Left renal pelvis (tissue), 4 donors: ENCODE measurements around the gene ZNF761. TPM values are rescaled to one million over a fixed set of nuclear protein-coding genes. Genes with fewer than 3 reads are reported as not detected.
A peak's percentile ranks its signal among the peaks of the same experiment; 100 is the strongest.
"Not testable (repeated sequence)": the region's sequence is repeated elsewhere in the genome, so short reads cannot be mapped to it uniquely, and the experiment has no call there.

Source experiments
- DNase-seq, 4 donors: peaks; one replicate each; pipeline ENCODE4 v3.0.0-alpha.2; 2013; ENCODE audit warnings: low read depth in 4 of 4, low spot score in 3 of 4
- polyA plus RNA-seq, 4 donors: library from polyadenylated mRNA; unstranded; fragments of 120-200 nt; gene quantifications; one replicate each; pipeline ENCODE4 v1.2.1, GENCODE V29; 2013; ENCODE audit not compliant: insufficient read length in 4 of 4

The ZNF761 gene
- polyA plus RNA-seq, 4 donors: 10.4 to 14.6 (median 14.2) TPM

DNA sequence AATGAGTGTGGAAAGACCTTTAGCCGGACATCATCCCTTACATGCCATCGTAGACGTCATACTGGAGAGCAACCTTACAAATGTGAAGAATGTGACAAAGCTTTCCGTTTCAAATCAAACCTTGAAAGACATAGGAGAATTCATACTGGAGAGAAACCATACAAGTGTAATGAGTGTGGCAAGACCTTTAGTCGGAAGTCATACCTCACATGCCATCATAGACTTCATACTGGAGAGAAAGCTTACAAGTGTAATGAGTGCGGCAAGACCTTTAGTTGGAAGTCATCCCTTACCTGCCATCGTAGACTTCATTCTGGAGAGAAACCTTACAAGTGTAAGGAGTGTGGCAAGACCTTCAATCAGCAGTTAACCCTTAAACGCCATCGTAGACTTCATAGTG, 24.0 kb downstream of the ZNF761 start:
- no peak for DNase-seq

DNA sequence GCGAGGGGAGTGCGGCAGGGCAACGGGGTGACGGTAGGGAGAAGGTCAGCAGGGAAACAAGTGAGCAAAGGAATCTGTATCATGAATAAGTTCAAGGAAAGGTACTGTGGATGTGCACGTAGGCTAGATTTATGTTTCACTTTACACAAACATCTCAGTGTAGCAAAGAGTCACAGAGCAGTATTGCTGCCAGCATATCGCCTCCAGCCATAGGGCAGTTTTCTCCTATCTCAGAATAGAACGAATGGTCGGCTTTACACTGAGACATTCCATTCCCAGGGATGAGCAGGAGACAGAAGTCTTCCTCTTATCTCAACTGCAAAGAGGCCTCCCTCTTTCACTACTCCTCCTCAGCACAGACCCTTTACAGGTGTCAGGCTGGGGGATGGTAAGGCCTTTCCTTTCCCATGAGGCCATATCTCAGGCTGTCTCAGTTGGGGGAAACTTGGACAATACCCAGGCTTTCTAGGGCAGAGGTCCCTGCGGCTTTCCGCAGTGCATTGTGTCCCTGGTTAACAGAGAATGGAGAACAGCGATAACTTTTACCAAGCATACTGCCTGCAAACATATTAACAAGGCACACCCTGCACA, 28.4 kb downstream of the ZNF761 start:
- DNase-seq: not testable (repeated sequence)

DNA sequence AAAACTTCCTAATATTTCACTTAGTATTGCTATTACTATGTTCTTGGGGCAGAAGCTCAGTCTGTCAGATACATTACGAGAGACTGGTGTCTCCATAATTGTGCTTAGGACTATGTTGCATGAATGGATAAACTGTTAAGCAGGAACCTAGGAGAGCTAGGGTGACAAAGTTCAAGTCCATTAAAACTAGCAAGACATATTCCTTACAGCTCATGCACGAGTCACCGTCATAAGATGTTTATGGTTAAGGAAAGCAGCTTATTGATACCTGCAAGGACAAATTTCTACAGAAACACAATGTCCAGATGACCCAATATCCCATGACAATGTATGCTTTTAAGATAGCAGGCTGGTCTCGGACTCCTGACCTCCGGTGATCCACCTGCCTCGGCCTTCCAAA, 30.1 kb downstream of the ZNF761 start:
- DNase-seq: no peak

DNA sequence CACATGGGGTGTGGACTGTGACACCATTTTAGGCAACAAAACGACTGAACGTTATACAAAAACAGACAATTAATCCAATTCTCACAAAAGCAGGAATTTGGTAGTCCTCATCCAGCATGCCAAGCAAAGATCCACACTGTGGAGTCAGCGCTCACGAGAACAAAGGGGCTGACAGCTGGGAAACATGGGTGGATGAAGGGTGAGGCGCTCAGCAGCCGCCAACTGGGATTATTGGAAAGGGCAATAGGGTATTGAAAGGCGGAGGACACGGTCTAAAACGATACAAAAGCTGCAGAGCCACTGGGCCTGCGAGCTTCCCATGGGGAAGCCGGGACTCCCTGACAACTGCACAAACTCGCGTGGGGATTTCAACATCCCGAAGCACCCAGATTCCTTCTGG, 31.1 kb downstream of the ZNF761 start:
- DNase-seq: no peak

DNA sequence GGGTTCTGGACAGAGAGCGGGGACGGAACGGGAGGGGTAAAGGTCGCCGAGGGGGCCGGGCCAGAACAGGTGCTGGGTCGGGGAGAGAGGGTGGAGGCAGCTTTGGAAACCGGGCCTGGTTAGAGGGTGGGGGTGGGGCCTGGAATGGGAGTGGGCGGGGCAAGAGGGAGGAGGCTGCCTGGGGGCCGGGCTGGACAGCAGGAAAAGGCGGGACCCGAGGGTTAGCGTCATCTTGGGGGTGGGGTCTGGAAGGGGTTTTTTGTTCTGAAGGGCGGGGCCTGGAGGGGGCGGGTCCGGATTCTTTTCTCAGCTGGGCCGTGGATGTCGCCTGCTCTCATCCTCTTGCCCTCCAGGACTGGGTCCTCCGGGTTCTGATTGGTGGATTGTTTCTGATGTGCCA, 31.5 kb downstream of the ZNF761 start:
- no peak for DNase-seq

DNA sequence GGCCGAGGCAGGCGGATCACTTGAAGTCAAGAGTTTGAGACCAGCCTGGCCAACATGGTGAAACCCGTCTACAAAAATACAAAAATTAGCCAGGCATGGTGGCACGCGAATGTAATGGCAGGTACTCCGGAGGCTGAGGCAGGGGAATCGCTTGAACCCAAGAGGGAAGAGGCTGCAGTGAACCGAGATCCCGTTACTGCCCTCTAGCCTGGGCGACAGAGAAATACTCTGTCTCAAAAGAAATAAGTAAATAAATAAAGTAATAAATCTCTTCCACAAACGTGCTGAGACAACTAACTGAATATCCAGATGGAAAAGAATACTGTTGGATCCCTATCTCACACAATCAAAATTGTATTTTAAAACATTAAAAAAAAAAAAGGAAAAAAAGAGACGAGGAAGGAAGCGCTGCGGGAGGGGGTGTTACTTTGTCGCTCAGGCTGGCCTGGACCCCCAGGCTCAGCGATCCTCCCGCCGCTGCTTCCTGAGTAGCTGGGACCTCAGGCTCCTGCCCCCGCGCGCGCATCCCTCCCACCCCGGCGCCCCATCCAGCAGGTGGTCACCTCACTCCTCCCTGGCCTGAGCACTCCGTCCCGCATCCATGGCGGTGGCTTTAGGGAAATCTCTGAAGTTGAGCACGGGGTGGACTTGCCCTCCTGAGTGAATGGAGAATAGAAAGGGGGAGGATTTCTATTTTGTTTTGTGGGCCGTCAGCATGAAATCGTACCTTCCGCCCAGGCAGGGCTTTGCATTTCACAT, 35.1 kb downstream of the ZNF761 start:
- DNase-seq: no peak

DNA sequence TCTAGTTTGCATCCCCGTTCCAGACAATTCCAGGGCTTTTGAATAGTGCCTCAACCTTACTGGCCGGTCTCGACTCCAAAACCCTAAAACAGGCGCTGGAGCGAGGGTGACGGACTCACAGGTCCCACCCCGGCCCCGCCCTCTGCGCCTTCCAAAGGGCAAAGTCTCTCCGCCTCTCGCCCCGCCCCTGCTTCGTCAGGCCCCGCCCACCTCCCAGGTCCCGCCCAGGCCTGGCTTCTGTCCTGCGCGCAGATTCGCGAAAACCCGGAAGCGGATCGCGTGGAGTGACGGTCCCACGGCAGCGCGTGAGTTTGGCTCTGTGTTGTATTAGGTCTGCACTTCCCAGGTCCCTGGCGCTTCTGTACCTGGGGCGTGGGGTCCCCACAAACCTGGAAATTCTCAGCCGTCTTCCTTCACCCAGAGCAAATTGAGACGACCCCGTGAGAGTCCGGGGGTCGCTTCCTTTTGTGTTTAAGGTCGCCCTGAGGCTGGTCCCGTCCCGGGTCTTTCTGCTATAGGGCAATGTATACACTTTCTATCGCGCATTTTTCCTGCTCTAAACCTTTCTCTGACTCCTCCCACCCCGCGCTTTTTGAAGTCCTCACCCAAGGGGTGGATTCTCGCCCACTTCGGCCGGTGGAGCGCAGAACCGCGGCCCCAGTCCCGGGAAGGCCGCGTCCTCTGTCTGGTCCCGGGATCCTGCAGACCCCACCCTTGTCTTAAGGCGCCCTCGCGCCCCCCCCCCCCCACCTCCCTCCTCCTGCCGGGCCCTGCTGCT, 35.9 kb downstream of the ZNF761 start, which contains the start of gene ZNF813:
TSS of gene ZNF813 (plus strand) at position 249 of the 778 bp plus-strand sequence. CDS start 16,090 bp downstream, outside the sequence.
- DNase-seq: peak; percentile 73 to 82 (median 78)

DNA sequence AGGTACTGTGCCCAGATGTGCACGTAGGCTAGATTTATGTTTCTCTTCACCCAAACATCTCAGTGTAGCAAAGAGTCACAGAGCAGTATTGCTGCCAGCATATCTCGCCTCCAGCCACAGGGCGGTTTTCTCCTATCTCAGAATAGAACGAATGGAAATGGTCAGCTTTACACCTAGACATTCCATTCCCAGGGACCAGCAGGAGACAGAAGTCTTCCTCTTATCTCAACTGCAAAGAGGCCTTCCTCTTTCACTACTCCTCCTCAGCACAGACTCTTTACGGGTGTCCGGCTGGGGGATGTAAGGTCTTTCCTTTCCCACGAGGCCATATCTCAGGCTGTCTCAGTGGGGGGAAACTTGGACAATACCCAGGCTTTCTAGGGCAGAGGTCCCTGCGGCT, 36.8 kb downstream of the ZNF761 start:
- DNase-seq: not testable (repeated sequence)

DNA sequence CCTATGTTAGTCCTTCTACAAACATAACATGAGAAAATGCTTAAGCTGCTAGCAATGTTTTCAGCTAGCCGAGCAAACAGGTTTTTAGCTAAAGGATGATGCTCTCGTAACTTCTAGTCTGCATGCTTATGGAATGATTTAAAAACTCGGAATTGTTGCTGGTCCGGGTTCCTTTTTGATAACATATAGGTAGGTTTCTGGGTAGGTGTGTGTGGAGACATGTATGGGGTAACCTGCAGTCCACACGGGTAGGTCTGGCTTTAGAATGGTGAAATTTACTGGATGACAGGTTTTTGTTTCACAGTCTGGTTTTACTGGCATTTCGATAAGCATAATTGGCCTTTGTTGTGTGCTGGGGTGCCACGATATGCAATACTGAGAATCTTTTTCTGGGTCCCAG, 40.1 kb downstream of the ZNF761 start:
- no peak for DNase-seq

DNA sequence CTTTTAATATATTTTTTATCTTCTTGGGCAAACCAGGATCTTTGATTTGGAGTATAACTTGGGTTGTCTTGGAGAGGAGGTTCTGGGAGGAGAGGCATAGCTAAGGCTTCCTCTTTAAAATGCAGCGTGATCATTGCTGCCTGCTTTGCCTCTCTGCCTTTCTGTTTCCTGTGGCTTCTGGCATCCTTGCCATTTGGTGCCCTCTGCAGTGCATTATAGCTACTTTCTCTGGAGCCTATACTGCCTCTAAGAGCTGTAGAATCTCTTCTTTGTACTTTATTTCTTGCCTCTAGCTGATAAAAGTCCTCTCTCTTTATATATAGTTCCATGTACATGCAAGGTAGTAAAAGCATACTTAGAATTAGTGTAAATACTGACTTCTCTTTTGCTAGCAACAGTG, 43.0 kb downstream of the ZNF761 start:
- not testable (repeated sequence) for DNase-seq

DNA sequence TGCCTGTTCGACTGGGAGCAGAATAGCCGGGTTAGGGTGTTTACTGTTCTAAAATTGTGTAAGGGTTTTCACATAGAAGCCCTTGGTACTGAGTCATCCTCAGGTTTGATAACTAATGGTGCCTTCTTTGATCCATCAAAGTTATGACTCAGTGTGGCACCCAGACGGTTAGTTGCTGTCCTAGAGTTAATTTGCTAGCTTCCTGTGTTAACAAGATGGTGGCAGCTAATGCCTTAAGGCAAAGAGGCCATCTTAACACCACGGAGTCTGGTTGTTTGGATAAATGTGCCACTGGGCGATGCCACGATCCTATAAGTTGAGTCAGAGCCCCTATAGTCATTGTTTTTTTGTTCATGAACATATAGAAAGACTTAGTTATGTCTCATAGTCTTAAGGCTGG, 43.7 kb downstream of the ZNF761 start:
- not testable (repeated sequence) for DNase-seq

DNA sequence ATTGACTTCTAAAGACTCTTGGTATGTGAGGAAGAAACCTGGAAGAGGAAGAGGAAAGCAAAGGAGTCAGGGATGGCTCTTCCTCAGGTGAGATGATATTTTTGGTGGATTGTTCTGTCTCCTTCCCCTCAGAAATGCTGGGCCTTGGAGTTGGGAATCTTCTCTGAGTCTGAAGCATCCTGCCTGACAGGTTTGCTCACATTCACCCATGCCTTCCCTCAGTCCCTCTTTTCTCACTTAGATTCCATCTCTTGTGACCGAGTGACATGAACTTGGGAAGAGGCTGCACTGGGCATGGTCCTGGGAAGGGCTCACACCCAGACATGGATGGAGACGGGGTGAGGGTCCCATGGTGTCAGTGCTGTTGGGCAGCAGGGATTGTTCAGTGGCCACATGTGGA, 52.0 kb downstream of the ZNF761 start:
- not testable (repeated sequence) for DNase-seq

DNA sequence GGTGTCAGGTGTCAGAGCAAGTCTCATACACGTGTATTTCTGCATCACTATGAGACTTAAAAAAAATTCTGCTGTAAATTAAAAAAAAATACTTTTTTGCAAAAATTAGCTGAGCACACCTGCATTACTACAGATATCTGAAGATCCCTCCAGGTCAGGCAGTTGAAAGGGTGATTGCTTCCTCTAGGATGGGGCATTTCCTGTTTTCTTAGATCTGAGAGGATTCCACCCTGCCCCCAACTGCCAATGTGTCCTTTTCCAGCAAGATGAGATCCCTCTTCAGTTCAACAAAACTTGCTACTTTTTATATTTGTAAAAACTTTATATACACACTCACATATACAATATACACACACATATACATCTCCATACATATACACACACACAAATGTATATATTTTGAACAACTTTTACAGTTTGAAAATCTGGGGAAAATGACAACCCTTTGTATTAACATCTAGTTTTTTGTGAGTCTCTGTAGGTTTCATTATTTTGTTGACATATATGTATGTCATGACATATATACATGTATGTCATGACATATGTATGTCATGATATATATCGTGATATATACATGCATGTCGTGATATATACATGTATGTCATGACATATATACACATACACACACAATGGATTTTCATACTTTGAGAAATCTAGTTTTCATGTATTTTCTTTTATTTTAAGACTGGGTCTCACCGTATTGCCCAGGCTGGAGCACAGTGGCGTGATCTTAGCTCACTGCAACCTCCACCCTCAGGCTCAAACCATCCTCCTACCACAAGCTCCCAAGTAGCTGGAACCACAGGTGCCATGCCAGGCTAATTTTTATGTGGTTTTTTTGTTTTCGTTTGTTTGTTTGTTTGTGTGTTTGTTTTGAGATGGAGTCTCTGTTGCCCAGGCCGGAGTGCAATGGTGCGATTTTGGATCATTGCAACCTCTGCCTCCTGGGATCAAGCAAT, 53.5 kb downstream of the ZNF761 start:
- no peak for DNase-seq

DNA sequence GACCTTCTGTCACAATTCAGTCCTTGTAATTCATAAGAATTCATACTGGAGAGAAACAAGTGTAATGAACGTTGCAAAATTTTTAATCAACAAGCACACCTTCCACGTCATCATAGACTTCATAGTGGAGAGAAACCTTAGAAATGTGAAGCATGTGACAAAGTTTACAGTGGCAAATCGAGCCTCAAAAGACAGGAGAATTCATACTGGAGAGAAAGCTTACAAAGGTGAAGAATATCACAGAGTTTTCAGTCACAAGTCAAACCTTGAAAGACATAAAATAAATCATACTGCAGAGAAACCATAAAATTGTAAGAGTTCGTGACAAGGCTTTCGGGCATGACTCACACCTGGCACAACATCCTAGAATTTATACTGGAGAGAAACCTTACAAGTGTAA, 60.4 kb downstream of the ZNF761 start:
- DNase-seq: no peak

DNA sequence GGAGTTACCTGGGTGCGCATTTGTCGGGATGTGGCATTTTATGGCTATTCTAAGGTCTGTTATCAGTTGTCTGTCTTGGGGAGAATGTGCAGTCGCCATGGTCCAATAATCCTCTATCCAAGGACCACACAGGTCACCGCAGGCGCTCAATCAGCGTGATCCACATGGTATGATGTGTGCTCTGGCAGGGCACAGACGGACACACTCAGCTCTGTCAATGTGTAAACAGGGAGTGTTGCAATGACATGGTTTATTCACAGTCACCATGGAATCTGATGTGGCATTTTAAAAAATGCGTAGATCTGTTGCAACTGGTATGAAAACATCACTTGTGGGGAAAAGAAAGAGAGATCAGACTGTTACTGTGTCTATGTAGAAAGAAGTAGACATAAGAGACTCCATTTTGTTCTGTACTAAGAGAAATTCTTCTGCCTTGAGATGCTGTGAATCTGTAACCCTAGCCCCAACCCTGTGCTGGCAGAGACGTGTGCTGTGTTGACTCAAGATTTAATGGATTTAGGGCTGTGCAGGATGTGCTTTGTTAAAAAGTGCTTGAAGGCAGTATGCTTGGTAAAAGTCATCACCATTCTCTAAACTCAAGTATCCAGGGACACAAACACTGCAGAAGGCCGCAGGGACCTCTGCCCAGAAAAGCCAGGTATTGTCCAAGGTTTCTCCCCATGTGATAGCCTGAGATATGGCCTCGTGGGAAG, 65.7 kb downstream of the ZNF761 start:
- not testable (repeated sequence) for DNase-seq

DNA sequence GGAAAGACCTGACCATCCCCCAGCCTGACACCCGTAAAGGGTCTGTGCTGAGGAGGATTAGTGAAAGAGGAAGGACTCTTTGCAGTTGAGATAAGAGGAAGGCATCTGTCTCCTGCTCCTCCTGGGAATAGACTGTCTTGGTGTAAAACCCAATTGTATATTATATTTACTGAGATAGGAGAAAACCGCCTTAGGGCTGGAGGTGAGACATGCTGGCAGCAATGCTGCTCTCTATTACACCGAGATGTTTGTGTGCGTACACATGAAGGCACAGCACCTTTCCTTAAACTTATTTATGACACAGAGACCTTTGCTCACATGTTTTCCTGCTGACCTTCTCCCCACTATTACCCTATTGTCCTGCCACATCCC, 66.2 kb downstream of the ZNF761 start:
- DNase-seq: not testable (repeated sequence)

DNA sequence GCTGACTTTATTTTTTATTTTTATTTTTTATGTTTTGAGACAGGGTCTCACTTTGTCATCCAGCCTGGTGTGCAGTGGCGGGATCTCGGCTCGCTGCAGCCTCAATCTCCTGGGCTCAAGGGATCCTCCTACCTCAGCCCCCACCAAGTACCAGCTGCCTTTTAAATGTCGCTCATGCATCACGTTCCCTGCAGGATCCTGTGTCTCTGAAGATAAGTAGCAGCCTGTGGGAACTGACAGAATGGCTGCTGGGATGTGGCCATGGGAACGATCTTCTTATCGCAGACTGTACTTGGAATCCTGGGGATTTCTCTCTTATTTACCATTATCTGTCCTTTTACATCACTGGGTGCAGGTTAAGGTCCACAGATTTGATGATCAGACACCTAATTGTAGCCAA, 71.4 kb downstream of the ZNF761 start:
- DNase-seq: not testable (repeated sequence)

DNA sequence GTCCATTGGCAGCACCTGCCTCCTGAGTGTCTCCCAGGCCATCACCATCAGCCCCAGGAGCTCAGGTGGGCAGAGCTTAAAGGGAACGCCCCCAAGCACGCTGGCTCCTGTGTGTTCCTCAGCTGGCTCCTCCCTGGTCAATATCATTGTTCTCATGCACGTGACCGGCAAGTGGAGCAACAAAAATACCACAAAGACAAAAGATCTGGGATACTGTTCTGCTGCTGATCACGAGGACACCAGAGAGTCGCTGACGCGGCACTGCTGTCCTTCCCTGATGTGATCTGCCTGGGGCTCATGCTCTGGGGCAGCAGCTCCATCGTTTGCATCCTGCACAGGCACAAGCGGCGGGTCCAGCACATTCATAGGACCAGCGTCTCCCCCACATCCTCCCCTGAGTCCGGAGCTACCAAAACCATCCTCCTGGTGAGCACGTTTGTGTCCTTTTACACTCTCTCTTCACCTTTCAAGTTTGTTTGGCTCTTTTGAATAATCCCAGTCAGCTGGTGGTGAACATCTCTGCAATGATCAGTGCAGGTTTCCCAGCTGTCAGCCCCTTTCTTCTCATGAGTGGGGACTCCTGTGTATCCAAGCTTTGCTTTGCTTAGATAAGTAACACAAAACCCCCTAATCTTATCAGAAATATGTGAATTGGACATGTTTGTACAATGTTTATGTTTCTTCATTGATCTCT, 72.0 kb downstream of the ZNF761 start:
- not testable (repeated sequence) for DNase-seq

DNA sequence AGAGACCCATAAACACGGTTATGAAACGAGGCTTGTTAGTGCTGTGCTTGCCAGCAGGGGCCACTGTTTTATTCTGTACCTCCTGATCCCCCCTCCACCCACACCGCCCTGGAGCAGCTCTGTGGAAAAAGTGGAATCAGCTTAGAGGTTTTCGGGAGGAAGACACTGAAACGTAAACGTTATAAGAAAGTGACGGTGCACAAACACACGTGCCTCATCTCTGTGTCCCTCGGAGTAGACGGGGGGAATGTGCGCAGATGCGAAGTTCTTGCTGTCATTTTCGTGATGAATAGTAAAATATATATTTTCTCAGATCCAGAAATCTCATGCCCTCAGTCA, 72.5 kb downstream of the ZNF761 start:
- not testable (repeated sequence) for DNase-seq
